Fibroblast of skin of left quadriceps (primary cell): ENCODE measurements around the gene PARD3B.

Source experiments
- DNase-seq, 2 experiments: peaks; one replicate each; pipeline ENCODE4 v3.0.0-alpha.2; 2013; ENCODE audit warnings: low read depth in 2 of 2

PARD3B gene

DNA sequence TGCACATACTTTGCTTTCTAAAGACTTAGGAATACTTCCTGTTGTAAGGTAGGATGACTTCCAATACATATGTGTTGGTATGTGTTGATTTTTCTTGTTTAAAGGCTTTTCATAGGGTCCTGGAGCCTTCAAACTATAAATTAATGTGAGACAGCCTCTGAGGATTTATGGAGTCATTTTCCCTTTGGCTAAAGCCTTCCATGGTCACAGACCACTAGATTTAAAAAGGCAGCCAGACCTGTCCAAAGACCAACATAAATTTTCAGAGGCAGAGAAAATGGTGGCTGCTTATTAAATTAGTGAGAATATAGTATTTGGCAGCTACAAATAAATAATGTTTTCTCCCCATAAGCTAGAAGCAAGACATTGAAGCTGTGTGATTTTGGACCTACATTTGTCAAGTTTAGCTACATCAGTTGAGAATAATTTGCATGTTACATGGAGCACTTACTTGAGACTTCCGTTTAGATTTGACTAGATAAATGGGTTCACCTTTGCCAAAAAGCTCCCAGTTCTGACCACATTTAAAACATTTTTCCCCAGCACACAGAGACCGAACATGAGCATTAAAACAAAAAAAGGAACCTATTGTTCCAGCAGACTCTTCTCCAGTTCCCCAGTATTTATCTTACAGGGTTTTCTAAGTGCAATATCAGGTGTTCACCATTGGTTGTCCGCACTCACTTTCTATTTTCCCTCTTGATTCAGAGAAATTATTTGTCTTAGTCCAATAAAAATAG lies 402.9 kb downstream of the PARD3B start:
- no peak for DNase-seq

DNA sequence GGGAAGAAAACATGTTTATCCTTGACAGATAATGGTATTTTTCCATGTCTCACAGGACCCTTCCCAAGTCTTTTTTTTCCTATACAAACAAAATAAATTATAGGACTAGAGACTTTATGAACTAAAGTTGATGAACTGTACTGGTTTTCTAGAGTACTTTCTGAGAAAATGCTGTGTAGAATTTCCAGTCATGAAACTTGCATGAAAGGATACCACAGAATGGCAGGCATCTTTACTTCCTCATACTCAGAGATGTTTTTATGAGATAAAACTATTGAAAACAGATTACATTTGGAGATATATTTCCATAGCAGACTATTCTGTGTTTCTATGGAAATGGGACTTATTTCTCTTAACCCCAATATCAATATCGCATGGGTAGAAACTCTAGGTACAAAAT lies 403.5 kb downstream of the PARD3B start:
- no peak for DNase-seq

- peak; percentile 24 to 29 for DNase-seq
Measured at GRCh38 chr2:204950695-204951346, 405.5 kb downstream of the PARD3B start.

GRCh38 chr2:204958371-204958770 lies 413.1 kb downstream of the PARD3B start:
- DNase-seq, result no peak

- no peak for DNase-seq
Measured at GRCh38 chr2:204964414-204964813, 419.1 kb downstream of the PARD3B start.

DNA sequence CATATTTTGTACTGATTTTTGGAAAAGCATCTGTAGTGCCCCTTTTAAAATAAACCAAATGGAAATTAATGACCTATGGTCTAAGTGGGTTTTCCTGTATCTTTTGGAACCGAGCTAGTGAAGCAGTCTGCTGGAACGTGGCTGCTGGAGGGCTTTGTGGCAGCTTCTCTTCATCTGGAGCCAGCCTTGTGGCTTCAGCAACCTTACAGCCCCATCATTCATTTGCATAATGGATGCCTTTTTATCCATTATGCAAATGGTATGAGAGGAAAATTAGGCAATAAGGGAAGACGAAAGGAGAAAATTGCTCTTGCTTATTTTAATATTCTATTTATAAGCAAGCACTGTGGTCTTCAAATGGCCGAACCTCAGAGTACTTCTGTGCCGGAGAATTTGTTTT lies 421.0 kb downstream of the PARD3B start:
- DNase-seq, result no peak

DNA sequence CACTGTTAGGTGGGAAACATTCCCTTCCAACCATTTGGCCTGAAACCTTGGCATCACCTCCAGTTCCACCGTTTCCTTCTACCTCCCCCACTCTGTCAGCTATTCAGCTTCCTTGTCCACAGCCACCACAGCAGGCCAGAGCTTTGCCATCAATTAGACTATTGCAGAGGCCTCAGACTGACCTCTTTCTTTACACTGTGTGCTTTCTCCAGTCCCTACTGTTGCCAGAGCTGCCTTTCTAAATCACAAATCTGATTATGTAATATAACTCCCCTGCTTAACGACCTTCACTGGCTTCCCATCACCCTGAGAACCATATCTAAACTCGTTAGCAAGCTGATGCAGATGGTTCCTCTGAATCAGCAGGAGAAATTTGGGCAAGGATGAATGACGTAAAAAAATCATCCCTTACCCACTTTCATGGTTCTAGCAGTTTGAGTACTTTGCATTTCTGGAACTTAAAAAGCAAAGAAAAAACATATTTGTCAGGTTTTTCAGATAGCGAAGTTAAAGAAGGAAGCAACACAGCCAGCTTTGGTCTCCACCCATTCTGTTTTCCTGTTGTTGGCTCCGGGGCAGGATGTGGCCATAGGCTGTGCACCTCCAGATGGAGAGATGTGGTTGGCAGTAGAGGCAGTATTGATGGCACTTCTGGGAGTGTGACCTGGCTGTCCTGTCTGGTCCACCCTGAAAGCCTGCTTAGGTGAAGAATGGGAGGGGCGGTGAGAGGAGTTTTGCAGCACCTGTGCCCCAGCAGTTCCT lies 422.1 kb downstream of the PARD3B start:
- no peak for DNase-seq

GRCh38 chr2:204971206-204971907 lies 426.1 kb downstream of the PARD3B start:
- DNase-seq, result no peak

DNA sequence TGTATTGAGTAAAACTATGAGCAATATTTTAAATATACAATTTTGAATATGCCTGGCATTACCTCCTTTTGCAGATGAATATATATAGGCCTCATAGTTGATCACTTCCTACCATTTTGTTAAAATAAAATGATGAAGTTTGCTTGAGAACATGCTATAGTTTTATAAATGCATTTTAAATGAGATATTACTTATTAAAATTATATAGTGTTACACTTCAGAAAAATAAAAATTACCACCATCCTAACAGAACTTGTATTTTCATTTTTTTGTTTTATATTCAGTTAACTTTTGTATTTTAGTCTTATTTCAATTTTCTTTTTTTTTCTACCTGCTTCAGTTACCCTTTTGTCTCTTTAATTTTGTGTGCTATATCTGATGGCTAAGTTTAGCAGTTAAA lies 426.9 kb downstream of the PARD3B start:
- no peak for DNase-seq

DNA sequence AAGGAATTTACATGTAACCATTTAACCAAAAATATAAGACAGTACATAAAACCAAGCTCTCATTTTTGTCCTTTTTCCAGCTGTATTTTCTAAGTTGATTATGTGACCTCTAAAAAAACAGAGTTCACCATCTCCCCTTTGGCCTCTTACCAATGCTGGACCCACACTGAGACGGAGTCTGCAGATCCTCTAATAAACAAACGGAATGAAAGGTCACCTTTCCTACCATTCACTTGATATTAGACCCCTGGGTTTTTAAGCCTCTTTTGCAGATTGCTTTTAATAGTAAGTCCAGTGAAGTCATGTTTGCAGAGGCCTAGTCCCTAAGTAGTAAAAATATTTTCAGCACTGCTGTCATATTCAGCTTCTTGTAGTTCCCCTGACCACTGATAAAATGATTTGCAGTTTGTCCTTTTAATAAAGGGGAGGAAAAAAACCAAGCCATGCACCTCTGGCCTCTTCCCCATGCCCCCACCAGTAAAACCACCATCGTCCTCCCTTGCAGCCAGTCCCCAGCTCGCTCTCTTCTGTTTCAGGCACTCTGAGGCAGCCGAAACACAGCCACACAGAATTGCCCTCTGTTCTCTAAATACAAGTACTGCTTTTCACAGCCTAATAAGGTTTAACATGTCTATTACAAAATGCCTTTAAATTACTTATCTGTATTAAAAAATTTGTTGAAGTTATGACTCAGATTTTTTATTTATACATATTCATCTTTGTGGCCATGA lies 427.5 kb downstream of the PARD3B start:
- DNase-seq, result no peak

- no peak for DNase-seq
Measured at GRCh38 chr2:204973616-204974015, 428.3 kb downstream of the PARD3B start.

GRCh38 chr2:204974487-204974886 lies 429.2 kb downstream of the PARD3B start:
- DNase-seq, result no peak

DNA sequence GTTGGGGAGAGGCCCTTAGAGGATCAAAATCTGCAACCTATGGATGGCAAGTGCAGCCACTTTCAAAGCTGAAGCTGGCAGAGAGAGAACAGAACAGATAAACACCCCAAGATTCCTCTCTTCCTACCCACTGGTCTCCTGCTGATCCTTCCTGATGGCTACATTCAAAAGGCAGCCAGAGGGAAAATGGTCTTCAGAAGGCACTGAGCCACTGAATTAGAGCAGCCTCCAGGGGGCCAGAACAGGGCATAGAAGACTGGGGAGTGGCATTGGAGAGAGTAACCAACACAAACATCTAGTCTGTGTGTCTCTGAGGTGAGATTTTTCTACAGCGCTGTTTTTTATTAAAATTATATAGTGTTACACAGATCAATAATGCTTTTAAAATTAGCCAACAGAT lies 432.6 kb downstream of the PARD3B start:
- DNase-seq, result no peak

DNA sequence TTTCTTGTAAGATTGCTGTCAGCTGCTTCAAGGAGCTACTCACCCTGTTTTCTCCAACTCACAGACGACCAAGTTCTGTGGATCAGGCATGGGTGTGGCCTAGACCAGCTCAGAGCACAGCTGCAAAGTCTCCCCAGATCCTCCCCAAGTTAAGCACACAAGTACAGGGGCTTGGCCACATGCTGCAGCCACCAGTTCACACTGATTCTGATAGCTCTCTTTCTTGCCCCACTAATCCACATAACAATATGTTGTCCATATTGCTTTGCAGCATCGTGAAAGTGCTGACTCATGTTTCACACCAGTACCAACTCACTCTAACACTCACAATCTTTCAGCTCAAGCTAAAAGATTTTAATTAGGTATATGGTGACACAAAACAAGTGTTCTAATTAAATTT lies 437.0 kb downstream of the PARD3B start:
- no peak for DNase-seq

- peak; percentile 23 to 31 for DNase-seq
Measured at GRCh38 chr2:204984518-204984917, 439.2 kb downstream of the PARD3B start.

DNA sequence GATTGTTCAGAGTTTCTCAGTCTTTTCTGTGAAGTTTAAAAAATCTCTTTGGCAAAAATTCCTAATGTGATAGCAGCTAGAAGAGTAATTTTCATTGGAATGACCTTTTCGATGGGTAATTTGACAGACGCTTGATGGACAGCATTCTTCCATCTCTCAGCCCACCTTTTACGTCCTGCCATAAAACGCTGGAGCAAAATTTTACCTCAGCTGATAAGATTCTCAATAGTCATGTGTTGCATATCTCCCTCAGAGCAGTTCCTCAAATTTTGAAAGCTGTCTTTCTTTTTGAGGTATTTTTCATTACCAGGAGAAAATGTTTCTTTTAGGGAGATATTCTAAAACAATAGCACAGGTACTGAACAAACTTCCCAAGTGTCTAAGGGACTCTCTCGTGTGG lies 441.4 kb downstream of the PARD3B start:
- no peak for DNase-seq

DNA sequence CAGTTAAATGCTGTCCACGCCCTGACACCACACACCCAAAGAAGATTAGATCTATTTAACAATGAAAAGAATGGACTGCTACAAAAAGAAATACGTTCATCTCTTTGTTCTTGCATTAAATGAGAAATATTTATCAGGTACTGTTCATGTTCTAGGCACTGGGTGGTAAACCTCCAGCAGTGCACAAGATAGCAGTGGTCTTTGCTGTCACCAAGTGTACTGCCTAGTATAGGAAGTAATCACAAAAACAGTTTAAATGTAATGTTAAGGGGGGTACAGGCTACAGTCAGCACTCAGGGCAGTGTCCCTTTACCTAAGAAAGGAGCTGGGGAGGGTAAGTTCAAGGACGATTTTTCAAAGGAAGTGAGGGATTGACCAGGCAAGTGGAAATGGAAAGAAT lies 443.6 kb downstream of the PARD3B start:
- DNase-seq, result no peak

DNA sequence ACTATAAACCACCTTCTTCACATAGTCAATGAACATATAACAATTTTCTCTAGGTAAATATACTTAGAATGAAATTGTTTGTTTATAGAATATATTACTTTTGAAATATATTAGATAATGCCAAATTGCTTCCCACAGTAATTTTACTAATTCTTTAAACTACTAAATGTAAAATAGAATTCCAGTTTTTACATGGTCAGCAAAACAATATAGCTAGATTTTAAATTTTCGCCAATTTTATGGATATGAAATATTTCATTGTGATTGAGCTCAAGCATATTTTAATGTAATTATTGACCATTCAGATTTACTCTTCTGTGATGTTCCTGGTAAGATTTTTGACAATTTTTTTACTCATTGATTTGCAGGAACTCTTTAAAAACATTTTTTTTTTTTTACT lies 444.6 kb downstream of the PARD3B start:
- DNase-seq, result no peak

DNA sequence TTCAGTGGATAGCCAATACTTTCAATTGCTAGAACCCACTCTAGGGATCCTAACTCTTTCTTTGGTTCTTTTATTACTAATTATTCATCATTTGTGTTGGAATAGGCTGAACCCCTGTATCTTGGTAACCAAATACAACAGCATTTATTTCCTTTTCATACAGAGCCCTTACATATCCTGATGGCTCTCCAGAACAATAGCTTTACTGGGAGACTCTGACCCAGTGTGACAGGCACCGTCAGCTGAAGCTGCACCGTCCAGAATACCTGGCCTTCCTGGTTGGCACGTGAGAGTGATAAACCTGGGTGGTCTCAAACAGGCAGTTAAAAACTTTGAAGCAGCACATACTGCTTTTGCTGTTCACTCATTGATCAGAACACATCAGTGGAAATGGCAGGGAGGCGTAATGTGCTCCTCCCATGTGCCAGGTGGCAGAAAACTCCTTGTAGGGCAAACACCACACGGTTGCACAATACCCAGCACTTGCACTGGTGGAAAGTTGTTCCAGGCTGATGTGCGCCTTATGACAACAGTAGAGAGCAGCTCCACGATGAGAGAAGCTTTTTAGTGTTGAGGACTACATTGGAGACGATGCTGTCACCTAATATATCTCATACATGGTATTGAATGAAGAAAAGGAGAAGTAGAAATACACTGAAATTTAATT lies 456.2 kb downstream of the PARD3B start:
- no peak for DNase-seq

- no peak for DNase-seq
Measured at GRCh38 chr2:205002390-205002789, 457.1 kb downstream of the PARD3B start.

GRCh38 chr2:205003288-205003687 lies 458.0 kb downstream of the PARD3B start:
- DNase-seq, result no peak
